Stomach smooth muscle (tissue), 2 donors: Measurements from ENCODE around the gene ELOA2.

Source experiments
- H3K27ac ChIP-seq: one replicate; pipeline ENCODE4 v1.7.0; 2013; ENCODE audit warnings: mild to moderate bottlenecking, low read length, inconsistent platforms
- H3K27me3 ChIP-seq, 2 donors: one replicate each; pipeline ENCODE4 v1.7.0; 2013; ENCODE audit warnings: low read length in 2 of 2; ENCODE audit not compliant: insufficient read depth in 2 of 2, control insufficient read depth in 1 of 2
- H3K36me3 ChIP-seq, 2 donors: one replicate each; pipeline ENCODE4 v1.7.0; 2013; ENCODE audit warnings: low read length in 2 of 2; ENCODE audit not compliant: control insufficient read depth in 2 of 2, insufficient read depth in 2 of 2
- H3K4me1 ChIP-seq: one replicate; pipeline ENCODE4 v1.7.0; 2013; ENCODE audit warnings: low read length; ENCODE audit not compliant: control insufficient read depth, insufficient read depth
- H3K4me3 ChIP-seq, 2 donors: one replicate each; pipeline ENCODE4 v1.7.0; 2013; ENCODE audit warnings: low read length in 2 of 2
- H3K9ac ChIP-seq, 2 donors: one replicate each; pipeline ENCODE4 v1.7.0; 2013; ENCODE audit warnings: low read length in 2 of 2, mild to moderate bottlenecking in 1 of 2
- H3K9me3 ChIP-seq, 2 donors: one replicate each; pipeline ENCODE4 v1.7.0; 2013; ENCODE audit warnings: low read length in 2 of 2; ENCODE audit not compliant: control insufficient read depth in 2 of 2
- donor health status: healthy.
- donor health status: Pancreatic carcinoma.

The ELOA2 gene

GRCh38 chr18:47035156-47035671 lies at the start of gene ELOA2:
Gene ELOA2, minus strand, starts transcription at chr18:47035621. Its CDS starts 357 bp downstream, at chr18:47035264.
- H3K4me1 ChIP-seq, result no peaks in the 10 kb centered on the region
- H3K36me3 ChIP-seq, result no peaks in the 10 kb centered on the region
- H3K9me3 ChIP-seq, result no peaks in the 10 kb centered on the region
- no peak within 1 kb of the TSS for H3K9ac ChIP-seq
- H3K4me3 ChIP-seq, result no peak within 1 kb of the TSS
- H3K27me3 ChIP-seq, result no peaks in the 10 kb centered on the region
- H3K27ac ChIP-seq, result no peak within 1 kb of the TSS

- no peaks in the 10 kb centered on the region for H3K4me1 ChIP-seq
- no peaks in the 10 kb centered on the region for H3K27me3 ChIP-seq
- H3K27ac ChIP-seq, result no peak overlapping the region
- no peaks in the 10 kb centered on the region for H3K36me3 ChIP-seq
- H3K9ac ChIP-seq, result no peak overlapping the region
- H3K4me3 ChIP-seq, result no peak overlapping the region
- no peaks in the 10 kb centered on the region for H3K9me3 ChIP-seq
Measured at GRCh38 chr18:47081578-47081977, 46.2 kb upstream of the ELOA2 start.

- Histone ChIP-seq H3K4me1 (no peaks in the 10 kb centered on the region), H3K4me3 (no peak overlapping the region), H3K9ac (no peak overlapping the region), H3K36me3 (no peaks in the 10 kb centered on the region), H3K27me3 (no peaks in the 10 kb centered on the region), H3K27ac (no peak overlapping the region), H3K9me3 (no peaks in the 10 kb centered on the region)
Measured at GRCh38 chr18:47080872-47081271, 45.5 kb upstream of the ELOA2 start.

GRCh38 chr18:47077111-47077510 lies 41.7 kb upstream of the ELOA2 start:
- Histone ChIP-seq H3K9me3 (no peaks in the 10 kb centered on the region), H3K27me3 (no peaks in the 10 kb centered on the region), H3K4me3 (no peak overlapping the region), H3K27ac (no peak overlapping the region), H3K9ac (no peak overlapping the region), H3K36me3 (no peaks in the 10 kb centered on the region), H3K4me1 (no peaks in the 10 kb centered on the region)

GRCh38 chr18:47075098-47075883 lies 39.9 kb upstream of the ELOA2 start:
- Histone ChIP-seq H3K27ac (no peak overlapping the region), H3K4me3 (no peak overlapping the region), H3K9me3 (no peaks in the 10 kb centered on the region), H3K9ac (no peak overlapping the region), H3K27me3 (no peaks in the 10 kb centered on the region), H3K4me1 (no peaks in the 10 kb centered on the region), H3K36me3 (no peaks in the 10 kb centered on the region)

- no peaks in the 10 kb centered on the region for H3K27me3 ChIP-seq
- no peak overlapping the region for H3K9ac ChIP-seq
- H3K4me1 ChIP-seq, result no peaks in the 10 kb centered on the region
- H3K9me3 ChIP-seq, result no peaks in the 10 kb centered on the region
- no peaks in the 10 kb centered on the region for H3K36me3 ChIP-seq
- no peak overlapping the region for H3K4me3 ChIP-seq
- no peak overlapping the region for H3K27ac ChIP-seq
Measured at GRCh38 chr18:47067648-47068047, 32.2 kb upstream of the ELOA2 start.

- no peaks in the 10 kb centered on the region for H3K27me3 ChIP-seq
- H3K9me3 ChIP-seq, result no peaks in the 10 kb centered on the region
- no peak overlapping the region for H3K9ac ChIP-seq
- no peaks in the 10 kb centered on the region for H3K4me1 ChIP-seq
- H3K4me3 ChIP-seq, result no peak overlapping the region
- H3K27ac ChIP-seq, result no peak overlapping the region
- H3K36me3 ChIP-seq, result no peaks in the 10 kb centered on the region
Measured at GRCh38 chr18:47063096-47063495, 27.7 kb upstream of the ELOA2 start.

GRCh38 chr18:47062471-47062870 lies 27.1 kb upstream of the ELOA2 start:
- Histone ChIP-seq H3K4me3 (no peak overlapping the region), H3K36me3 (no peaks in the 10 kb centered on the region), H3K27ac (no peak overlapping the region), H3K9me3 (no peaks in the 10 kb centered on the region), H3K27me3 (no peaks in the 10 kb centered on the region), H3K9ac (no peak overlapping the region), H3K4me1 (no peaks in the 10 kb centered on the region)

- no peaks in the 10 kb centered on the region for H3K4me1 ChIP-seq
- no peak overlapping the region for H3K9ac ChIP-seq
- no peak overlapping the region for H3K4me3 ChIP-seq
- H3K36me3 ChIP-seq, result no peaks in the 10 kb centered on the region
- no peak overlapping the region for H3K27ac ChIP-seq
- no peaks in the 10 kb centered on the region for H3K27me3 ChIP-seq
- no peaks in the 10 kb centered on the region for H3K9me3 ChIP-seq
Measured at GRCh38 chr18:47054369-47054768, 18.9 kb upstream of the ELOA2 start.

- H3K27me3 ChIP-seq, result peaks cover 0 to 3% of the 10 kb centered on the region in 2 donors
- H3K9me3 ChIP-seq, result no peaks in the 10 kb centered on the region
- H3K4me3 ChIP-seq, result no peak overlapping the region
- no peaks in the 10 kb centered on the region for H3K36me3 ChIP-seq
- no peak overlapping the region for H3K9ac ChIP-seq
- H3K4me1 ChIP-seq, result no peaks in the 10 kb centered on the region
- H3K27ac ChIP-seq, result no peak overlapping the region
Measured at GRCh38 chr18:47050468-47050867, 15.0 kb upstream of the ELOA2 start.

GRCh38 chr18:47040982-47041381 lies 5.6 kb upstream of the ELOA2 start:
- no peak overlapping the region for H3K27ac ChIP-seq

More at GRCh38 chr18:47040982-47041381, 5.6 kb upstream of the ELOA2 start:
- no peak overlapping the region for H3K9ac ChIP-seq
- H3K36me3 ChIP-seq, result no peaks in the 10 kb centered on the region
- H3K4me1 ChIP-seq, result no peaks in the 10 kb centered on the region
- no peaks in the 10 kb centered on the region for H3K9me3 ChIP-seq
- no peaks in the 10 kb centered on the region for H3K27me3 ChIP-seq
- no peak overlapping the region for H3K4me3 ChIP-seq
